ENCODE results near the gene GRIP2.

GRIP2 gene

GRCh38 chr3:14555835-14556234, 15.7 kb upstream of the GRIP2 start:
- H3K27ac ChIP-seq (ENCODE audit: extremely low read depth, low read depth, low read length): no peak overlapping the region
- CTCF ChIA-PET: no interaction called here
- no peaks in the 10 kb centered on the region for H3K9me3 ChIP-seq (ENCODE audit: control insufficient read depth, insufficient read depth, low read depth, low read length)
- POLR2A ChIA-PET: no interaction called here
- TF ChIP-seq HOXA7 (CRISPR knock-in tag; IDR thresholded peaks at IDR 0.05; ENCODE audit: borderline replicate concordance): no peak
- no peak overlapping the region for H3K4me3 ChIP-seq (ENCODE audit: low read depth, low read length)
- no peaks in the 10 kb centered on the region for H3K4me1 ChIP-seq (ENCODE audit: control insufficient read depth, insufficient read depth, low read length)
- no peaks in the 10 kb centered on the region for H3K36me3 ChIP-seq (ENCODE audit: control insufficient read depth in 2 of 2, insufficient read depth in 1 of 2, low read length in 2 of 2)

GRCh38 chr3:14554715-14555114, 14.6 kb upstream of the GRIP2 start:
- H3K9me3 ChIP-seq (ENCODE audit: control insufficient read depth, insufficient read depth, low read depth, low read length): no peaks in the 10 kb centered on the region
- ChIA-PET POLR2A (no interaction called here), CTCF (no interaction called here)
- H3K36me3 ChIP-seq (ENCODE audit: control insufficient read depth in 2 of 2, insufficient read depth in 1 of 2, low read length in 2 of 2): no peaks in the 10 kb centered on the region
- TF ChIP-seq ZNF16 (tag by site-specific recombination; IDR thresholded peaks at IDR 0.05; ENCODE audit: low read depth) (no peak), ZNF146 (tag by site-specific recombination; IDR thresholded peaks at IDR 0.05) (no peak)
- no peak overlapping the region for H3K27ac ChIP-seq (ENCODE audit: extremely low read depth, low read depth, low read length)
- no peaks in the 10 kb centered on the region for H3K4me1 ChIP-seq (ENCODE audit: control insufficient read depth, insufficient read depth, low read length)
- no peak overlapping the region for H3K4me3 ChIP-seq (ENCODE audit: low read depth, low read length)

GRCh38 chr3:14553871-14554270, 13.7 kb upstream of the GRIP2 start:
- Histone ChIP-seq H3K27ac (ENCODE audit: extremely low read depth, low read depth, low read length) (no peak overlapping the region), H3K36me3 (ENCODE audit: control insufficient read depth in 2 of 2, insufficient read depth in 1 of 2, low read length in 2 of 2) (no peaks in the 10 kb centered on the region), H3K9me3 (ENCODE audit: control insufficient read depth, insufficient read depth, low read depth, low read length) (no peaks in the 10 kb centered on the region), H3K4me1 (ENCODE audit: control insufficient read depth, insufficient read depth, low read length) (no peaks in the 10 kb centered on the region), H3K4me3 (ENCODE audit: low read depth, low read length) (no peak overlapping the region)
- ChIA-PET CTCF (no interaction called here), POLR2A (no interaction called here)
- no peak for TF ChIP-seq ZNF416 (tag by site-specific recombination; IDR thresholded peaks at IDR 0.05)
- no peak for TF ChIP-seq ZNF433 (tag by site-specific recombination; IDR thresholded peaks at IDR 0.05; ENCODE audit: low read depth)
- TF ChIP-seq KLF10 (tag by site-specific recombination; IDR thresholded peaks at IDR 0.05): no peak
- TF ChIP-seq ZNF701 (tag by site-specific recombination; IDR thresholded peaks at IDR 0.05): no peak
- TF ChIP-seq BCL11A (tag by site-specific recombination; IDR thresholded peaks at IDR 0.05; ENCODE audit: low read depth): no peak
- no peak for TF ChIP-seq ZIC2 (tag by site-specific recombination; IDR thresholded peaks at IDR 0.05)
- no peak for TF ChIP-seq IKZF3 (tag by site-specific recombination; IDR thresholded peaks at IDR 0.05)
- TF ChIP-seq ZBTB10 (tag by site-specific recombination; IDR thresholded peaks at IDR 0.05): no peak
- TF ChIP-seq ZNF341 (tag by site-specific recombination; IDR thresholded peaks at IDR 0.05; ENCODE audit: low read depth): no peak
- TF ChIP-seq ZNF221 (tag by site-specific recombination; IDR thresholded peaks at IDR 0.05; ENCODE audit: borderline replicate concordance): no peak
- TF ChIP-seq ZBTB48 (tag by site-specific recombination; IDR thresholded peaks at IDR 0.05): no peak
- no peak for TF ChIP-seq ZBTB6 (tag by site-specific recombination; IDR thresholded peaks at IDR 0.05)
- TF ChIP-seq OSR2 (tag by site-specific recombination; IDR thresholded peaks at IDR 0.05): no peak
- no peak for TF ChIP-seq ZNF214 (tag by site-specific recombination; IDR thresholded peaks at IDR 0.05; ENCODE audit: borderline replicate concordance)
- no peak for TF ChIP-seq ZNF76 (tag by site-specific recombination; IDR thresholded peaks at IDR 0.05; ENCODE audit: borderline replicate concordance, low read depth)
- no peak for TF ChIP-seq ZNF324 (tag by site-specific recombination; IDR thresholded peaks at IDR 0.05)
- no peak for TF ChIP-seq HIC1 (tag by site-specific recombination; IDR thresholded peaks at IDR 0.05)
- TF ChIP-seq ZBTB21 (tag by site-specific recombination; IDR thresholded peaks at IDR 0.05): no peak
- no peak for TF ChIP-seq ZNF629 (tag by site-specific recombination; IDR thresholded peaks at IDR 0.05)
